22Rv1 (cell line): ENCODE results near the gene IL36A.

Experiments used
- CTCF ChIP-seq: fragments of 450-650 bp; IDR thresholded peaks from 2 replicates; pipeline ENCODE4 v1.5.1; 2017; ENCODE audit warnings: mild to moderate bottlenecking
- ZFX ChIP-seq: fragments of 450-650 bp; IDR thresholded peaks from 2 replicates; pipeline ENCODE4 v1.6.1; 2017; ENCODE audit warnings: antibody characterized with exemption, borderline replicate concordance

GRCh38 chr2:113007250-113007649 lies 2.0 kb downstream of the IL36A start:
- TF ChIP-seq CTCF (no peak), ZFX (no peak)
